H9 (cell line): ENCODE data around the gene THBS4. TPM values are rescaled to one million over a fixed set of nuclear protein-coding genes. Genes with fewer than 3 reads are reported as not detected.

ENCODE experiments used
- DNase-seq: peaks from one replicate; pipeline ENCODE4 v3.0.0-alpha.2; 2017
- H2AFZ ChIP-seq: one replicate; pipeline ENCODE4 v1.6.1; 2013; ENCODE audit warnings: mild to moderate bottlenecking, low read length, control low read depth, moderate library complexity
- H2AK5ac ChIP-seq: 2 replicates; pipeline ENCODE4 v1.6.1; 2013; ENCODE audit warnings: low read length, control low read depth, mixed read lengths; ENCODE audit not compliant: insufficient read length
- H2BK120ac ChIP-seq: one replicate; pipeline ENCODE4 v1.6.1; 2013; ENCODE audit warnings: low read depth, mild to moderate bottlenecking, low read length, control low read depth, inconsistent platforms; ENCODE audit not compliant: poor library complexity, severe bottlenecking
- H2BK12ac ChIP-seq: 2 replicates; pipeline ENCODE4 v1.6.1; 2013; ENCODE audit warnings: low read length, control low read depth, mixed read lengths, low read depth; ENCODE audit not compliant: insufficient read length
- H2BK15ac ChIP-seq: 2 replicates; pipeline ENCODE4 v1.6.1; 2013; ENCODE audit warnings: low read depth, low read length, control low read depth
- H2BK20ac ChIP-seq: one replicate; pipeline ENCODE4 v1.6.1; 2013; ENCODE audit warnings: low read depth, mild to moderate bottlenecking, low read length, control low read depth, inconsistent platforms; ENCODE audit not compliant: poor library complexity, severe bottlenecking
- H2BK5ac ChIP-seq: 2 replicates; pipeline ENCODE4 v1.6.1; 2013; ENCODE audit warnings: low read length, control low read depth, mixed read lengths; ENCODE audit not compliant: insufficient read length
- H3K14ac ChIP-seq: 2 replicates; pipeline ENCODE4 v1.6.1; 2013; ENCODE audit warnings: low read length, control low read depth; ENCODE audit not compliant: insufficient read depth
- H3K18ac ChIP-seq: 2 replicates; pipeline ENCODE4 v1.6.1; 2013; ENCODE audit warnings: low read depth, mild to moderate bottlenecking, mixed read lengths, low read length, control low read depth; ENCODE audit not compliant: insufficient read length
- H3K23ac ChIP-seq: 2 replicates; pipeline ENCODE4 v1.6.1; 2013; ENCODE audit warnings: low read length, control low read depth, mixed read lengths, low read depth; ENCODE audit not compliant: insufficient read length
- H3K23me2 ChIP-seq: 2 replicates; pipeline ENCODE4 v1.6.1; 2013; ENCODE audit warnings: low read depth, mild to moderate bottlenecking, mixed read lengths, low read length, control low read depth; ENCODE audit not compliant: insufficient read length, poor library complexity, severe bottlenecking
- H3K27ac ChIP-seq: 2 replicates; pipeline ENCODE4 v1.5.1; 2013; ENCODE audit warnings: low read length, control low read depth, mixed read lengths, low read depth; ENCODE audit not compliant: insufficient read length
- H3K27me3 ChIP-seq: 2 replicates; pipeline ENCODE4 v1.6.1; 2013; ENCODE audit warnings: low read length, control low read depth, inconsistent platforms; ENCODE audit not compliant: insufficient read depth
- H3K4ac ChIP-seq: 2 replicates; pipeline ENCODE4 v1.6.1; 2013; ENCODE audit warnings: low read depth, mild to moderate bottlenecking, control low read depth, inconsistent platforms, low read length, moderate library complexity
- H3K4me1 ChIP-seq: 2 replicates; pipeline ENCODE4 v1.6.1; 2013; ENCODE audit warnings: low read length, control low read depth, inconsistent platforms; ENCODE audit not compliant: insufficient read depth
- H3K4me2 ChIP-seq: 2 replicates; pipeline ENCODE4 v1.6.1; 2013; ENCODE audit warnings: low read length, control low read depth, mixed read lengths; ENCODE audit not compliant: insufficient read length, insufficient read depth
- H3K56ac ChIP-seq: 2 replicates; pipeline ENCODE4 v1.6.1; 2013; ENCODE audit warnings: low read depth, mild to moderate bottlenecking, mixed read lengths, low read length, control low read depth; ENCODE audit not compliant: insufficient read length
- H3K79me1 ChIP-seq: 2 replicates; pipeline ENCODE4 v1.6.1; 2013; ENCODE audit warnings: low read depth, mild to moderate bottlenecking, moderate library complexity, low read length, control low read depth, inconsistent platforms; ENCODE audit not compliant: insufficient read depth, poor library complexity, severe bottlenecking
- H3K79me2 ChIP-seq: 2 replicates; pipeline ENCODE4 v1.6.1; 2013; ENCODE audit warnings: low read length, control low read depth, inconsistent platforms; ENCODE audit not compliant: insufficient read depth
- H3K9ac ChIP-seq: 2 replicates; pipeline ENCODE4 v1.6.1; 2013; ENCODE audit warnings: low read length, control low read depth, mixed read lengths; ENCODE audit not compliant: insufficient read length; ENCODE audit errors: extremely low read depth
- H3K9me3 ChIP-seq: one replicate; pipeline ENCODE4 v1.6.1; 2013; ENCODE audit warnings: low read depth, low read length, inconsistent platforms; ENCODE audit not compliant: control insufficient read depth
- H3T11ph ChIP-seq: one replicate; pipeline ENCODE4 v1.6.1; 2013; ENCODE audit warnings: mild to moderate bottlenecking, low read length, control low read depth, inconsistent platforms
- H4K20me1 ChIP-seq: one replicate; pipeline ENCODE4 v1.6.1; 2013; ENCODE audit not compliant: control insufficient read depth, insufficient read length, insufficient read depth
- H4K5ac ChIP-seq: 2 replicates; pipeline ENCODE4 v1.6.1; 2013; ENCODE audit warnings: low read depth, mild to moderate bottlenecking, mixed read lengths, low read length, control low read depth; ENCODE audit not compliant: insufficient read length
- H4K8ac ChIP-seq: replicated peaks from 2 replicates; pipeline ENCODE4 v1.6.1; 2013; ENCODE audit warnings: low read length, control low read depth, mixed read lengths, low read depth; ENCODE audit not compliant: insufficient read length
- H4K91ac ChIP-seq: 2 replicates; pipeline ENCODE4 v1.6.1; 2013; ENCODE audit warnings: low read depth, mild to moderate bottlenecking, moderate library complexity, mixed read lengths, low read length, control low read depth; ENCODE audit not compliant: insufficient read length
- H3K27ac Mint-ChIP-seq, 3 experiments: 2 replicates in 2 of 3; 3 replicates in 1 of 3; pipeline ENCODE4 v1.8.0; 2020 to 2021; ENCODE audit warnings: mixed read lengths in 3 of 3, mild to moderate bottlenecking in 1 of 3, moderate library complexity in 1 of 3
- H3K27me3 Mint-ChIP-seq: 2 replicates; pipeline ENCODE4 v1.8.0; 2021; ENCODE audit warnings: low read depth, mild to moderate bottlenecking, moderate library complexity, mixed read lengths
- H3K36me3 Mint-ChIP-seq, 3 experiments: 2 replicates in 2 of 3; 3 replicates in 1 of 3; pipeline ENCODE4 v1.8.0; 2020 to 2021; ENCODE audit warnings: low read depth in 3 of 3, mixed read lengths in 3 of 3; ENCODE audit not compliant: insufficient read depth in 1 of 3
- H3K4me1 Mint-ChIP-seq, 2 experiments: 2 replicates each; pipeline ENCODE4 v1.8.0; 2020; ENCODE audit warnings: mixed read lengths in 2 of 2
- H3K4me3 Mint-ChIP-seq, 2 experiments: 2 replicates in 1 of 2; 3 replicates in 1 of 2; pipeline ENCODE4 v1.8.0; 2020 to 2021; ENCODE audit warnings: mild to moderate bottlenecking in 2 of 2, mixed read lengths in 2 of 2, moderate library complexity in 1 of 2
- H3K9me3 Mint-ChIP-seq, 2 experiments: 2 replicates in 1 of 2; 3 replicates in 1 of 2; pipeline ENCODE4 v1.8.0; 2020; ENCODE audit warnings: mild to moderate bottlenecking in 2 of 2, mixed read lengths in 2 of 2, moderate library complexity in 1 of 2
- WGBS: extraction: QIAGEN DNeasy Blood & Tissue Kit; methylation state at CpG from one replicate; pipeline ENCODE4 v1.1.7; 2013; ENCODE audit warnings: missing lambda C conversion rate, low lambda C conversion rate, mixed read lengths; ENCODE audit not compliant: insufficient read length; ENCODE audit errors: extremely low coverage; 5-methylcytosine and 5-hydroxymethylcytosine counted together
- total RNA-seq: library from RNA; stranded (reverse); gene quantifications from 2 replicates; pipeline ENCODE4 v1.2.1, GENCODE V29; 2021
- TF ChIP-seq, protein P1 (sequence below): fragments of 200-600 bp; sonication (generic); conservative IDR thresholded peaks from 3 replicates; pipeline ENCODE4 v1.8.0; 2021; ENCODE audit warnings: antibody characterized with exemption, mild to moderate bottlenecking

The THBS4 gene
- total RNA-seq, 1 experiment from 2014 or later = 19.0 TPM

DNA sequence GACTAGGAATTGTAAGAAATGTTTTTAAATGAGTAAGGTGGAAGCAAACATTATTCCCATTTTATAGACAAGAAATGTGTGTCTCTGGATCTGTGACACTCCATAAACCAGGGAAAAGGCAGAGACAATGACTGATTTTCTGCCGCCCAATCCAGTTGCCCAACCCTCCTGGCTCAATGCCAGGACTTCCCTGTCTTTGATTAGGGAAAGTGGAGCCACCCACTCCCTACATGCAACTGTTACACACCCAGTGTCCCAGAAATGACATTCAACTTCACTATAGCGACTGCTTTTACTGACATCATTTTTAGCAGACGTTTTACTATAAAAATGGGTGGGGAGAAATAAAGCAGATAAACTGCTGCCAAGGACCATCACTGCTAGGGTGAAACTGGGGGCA, 79.7 kb downstream of the THBS4 start:
- H3K36me3 Mint-ChIP-seq = peaks cover 11 to 19% (median 14%) of the 10 kb centered on the region in 3 experiments
- H3K9me3 Mint-ChIP-seq = peaks cover 15 to 20% of the 10 kb centered on the region in 2 experiments; a peak in 4 of 5 replicates
- H4K91ac ChIP-seq = no peak overlapping the region
- H2AFZ ChIP-seq = no peak overlapping the region
- no peak overlapping the region for H2BK5ac ChIP-seq
- H3K27me3 Mint-ChIP-seq = peaks cover 2% of the 10 kb centered on the region
- H3T11ph ChIP-seq = no peak overlapping the region
- no peak overlapping the region for H3K27ac Mint-ChIP-seq
- H3K27me3 ChIP-seq = no peaks in the 10 kb centered on the region
- no peaks in the 10 kb centered on the region for H4K20me1 ChIP-seq
- H2AK5ac ChIP-seq = no peak overlapping the region
- no peak overlapping the region for H3K9ac ChIP-seq
- no peak overlapping the region for H3K4me3 Mint-ChIP-seq
- no peak overlapping the region for H3K4ac ChIP-seq
- H3K79me1 ChIP-seq = no peaks in the 10 kb centered on the region
- no peak overlapping the region for H3K14ac ChIP-seq
- H3K56ac ChIP-seq = no peak overlapping the region
- no peak overlapping the region for H4K8ac ChIP-seq
- no CpG with 5 or more reads among the region's 3 CpGs for WGBS
- H3K4me1 ChIP-seq = peaks cover 5% of the 10 kb centered on the region; the same call in 1 of the 2 replicates
- no peak overlapping the region for H4K5ac ChIP-seq
- no peaks in the 10 kb centered on the region for H3K79me2 ChIP-seq
- no peak overlapping the region for H3K4me2 ChIP-seq
- H3K23me2 ChIP-seq = no peaks in the 10 kb centered on the region
- no peak overlapping the region for H2BK20ac ChIP-seq
- no peak overlapping the region for H3K27ac ChIP-seq
- H3K23ac ChIP-seq = no peak overlapping the region
- H3K9me3 ChIP-seq = no peaks in the 10 kb centered on the region
- no peak for DNase-seq
- peaks cover 31 to 33% of the 10 kb centered on the region in 2 experiments for H3K4me1 Mint-ChIP-seq
- no peak overlapping the region for H2BK15ac ChIP-seq
- H3K18ac ChIP-seq = no peak overlapping the region
- TF ChIP-seq, protein P1, sequence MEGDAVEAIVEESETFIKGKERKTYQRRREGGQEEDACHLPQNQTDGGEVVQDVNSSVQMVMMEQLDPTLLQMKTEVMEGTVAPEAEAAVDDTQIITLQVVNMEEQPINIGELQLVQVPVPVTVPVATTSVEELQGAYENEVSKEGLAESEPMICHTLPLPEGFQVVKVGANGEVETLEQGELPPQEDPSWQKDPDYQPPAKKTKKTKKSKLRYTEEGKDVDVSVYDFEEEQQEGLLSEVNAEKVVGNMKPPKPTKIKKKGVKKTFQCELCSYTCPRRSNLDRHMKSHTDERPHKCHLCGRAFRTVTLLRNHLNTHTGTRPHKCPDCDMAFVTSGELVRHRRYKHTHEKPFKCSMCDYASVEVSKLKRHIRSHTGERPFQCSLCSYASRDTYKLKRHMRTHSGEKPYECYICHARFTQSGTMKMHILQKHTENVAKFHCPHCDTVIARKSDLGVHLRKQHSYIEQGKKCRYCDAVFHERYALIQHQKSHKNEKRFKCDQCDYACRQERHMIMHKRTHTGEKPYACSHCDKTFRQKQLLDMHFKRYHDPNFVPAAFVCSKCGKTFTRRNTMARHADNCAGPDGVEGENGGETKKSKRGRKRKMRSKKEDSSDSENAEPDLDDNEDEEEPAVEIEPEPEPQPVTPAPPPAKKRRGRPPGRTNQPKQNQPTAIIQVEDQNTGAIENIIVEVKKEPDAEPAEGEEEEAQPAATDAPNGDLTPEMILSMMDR = no peak
- H2BK12ac ChIP-seq = no peak overlapping the region
- H2BK120ac ChIP-seq = no peak overlapping the region
